Measurements from ENCODE around the gene EDAR.

The EDAR gene

GRCh38 chr2:108911807-108912628, 77.0 kb downstream of the EDAR start:
- DNase-seq (ENCODE audit: low read depth in 2 of 2, low spot score in 1 of 2): no peak

DNA sequence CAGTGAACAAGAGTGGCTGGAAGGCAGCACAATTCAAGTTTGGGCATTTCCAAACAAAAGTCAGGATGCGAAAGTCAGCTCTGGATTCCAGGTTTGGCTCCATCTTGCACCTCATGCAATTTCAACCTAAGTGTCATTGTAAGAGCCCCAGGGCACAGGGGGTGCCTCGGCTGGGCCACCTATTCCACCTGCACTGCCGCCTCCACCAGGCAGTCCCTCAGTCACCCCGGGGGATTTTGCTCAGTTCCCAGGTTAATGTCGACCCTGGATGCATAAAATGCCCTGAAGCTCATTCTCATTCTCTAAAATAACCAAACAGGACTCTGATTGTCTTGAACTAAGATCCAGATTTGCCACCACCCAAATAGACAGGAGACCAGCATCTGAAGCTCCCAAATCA, 77.6 kb downstream of the EDAR start:
- no peak for DNase-seq (ENCODE audit: low read depth in 2 of 2, low spot score in 1 of 2)

GRCh38 chr2:108910541-108911396, 78.3 kb downstream of the EDAR start:
- no peak for DNase-seq (ENCODE audit: low read depth in 2 of 2, low spot score in 1 of 2)

GRCh38 chr2:108910011-108910431, 79.0 kb downstream of the EDAR start:
- DNase-seq (ENCODE audit: low read depth in 2 of 2, low spot score in 1 of 2): no peak

DNA sequence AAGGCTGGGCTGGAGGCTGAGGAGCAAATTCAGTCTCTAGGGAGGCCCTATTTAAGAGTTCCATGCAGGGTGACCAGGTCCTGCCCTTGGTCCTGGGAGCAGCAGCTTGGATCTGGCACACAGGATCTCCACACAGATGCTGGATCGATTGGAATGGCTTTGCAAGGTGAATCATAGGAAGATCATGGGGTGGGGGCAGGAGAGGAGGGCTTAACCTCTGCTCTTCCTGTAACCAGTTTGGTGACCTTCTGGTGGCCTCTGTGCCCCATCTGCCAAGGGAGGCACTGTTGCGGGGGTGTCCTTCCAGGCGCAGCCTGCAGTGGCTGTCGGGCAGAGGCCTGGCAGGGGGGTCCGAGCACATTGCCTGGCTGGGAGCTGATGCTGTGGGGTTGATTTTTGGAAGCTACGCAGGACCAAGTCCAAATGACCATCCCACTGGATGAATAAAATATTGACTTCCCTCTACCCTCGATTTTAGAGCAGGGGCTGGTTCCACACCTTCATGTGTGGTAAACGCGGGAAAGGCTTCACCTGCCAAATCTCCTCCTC, 79.7 kb downstream of the EDAR start:
- DNase-seq (ENCODE audit: low read depth in 2 of 2, low spot score in 1 of 2): no peak

- no peak for DNase-seq (ENCODE audit: low read depth in 2 of 2, low spot score in 1 of 2)
Observed at GRCh38 chr2:108908713-108909070, 80.3 kb downstream of the EDAR start.

DNA sequence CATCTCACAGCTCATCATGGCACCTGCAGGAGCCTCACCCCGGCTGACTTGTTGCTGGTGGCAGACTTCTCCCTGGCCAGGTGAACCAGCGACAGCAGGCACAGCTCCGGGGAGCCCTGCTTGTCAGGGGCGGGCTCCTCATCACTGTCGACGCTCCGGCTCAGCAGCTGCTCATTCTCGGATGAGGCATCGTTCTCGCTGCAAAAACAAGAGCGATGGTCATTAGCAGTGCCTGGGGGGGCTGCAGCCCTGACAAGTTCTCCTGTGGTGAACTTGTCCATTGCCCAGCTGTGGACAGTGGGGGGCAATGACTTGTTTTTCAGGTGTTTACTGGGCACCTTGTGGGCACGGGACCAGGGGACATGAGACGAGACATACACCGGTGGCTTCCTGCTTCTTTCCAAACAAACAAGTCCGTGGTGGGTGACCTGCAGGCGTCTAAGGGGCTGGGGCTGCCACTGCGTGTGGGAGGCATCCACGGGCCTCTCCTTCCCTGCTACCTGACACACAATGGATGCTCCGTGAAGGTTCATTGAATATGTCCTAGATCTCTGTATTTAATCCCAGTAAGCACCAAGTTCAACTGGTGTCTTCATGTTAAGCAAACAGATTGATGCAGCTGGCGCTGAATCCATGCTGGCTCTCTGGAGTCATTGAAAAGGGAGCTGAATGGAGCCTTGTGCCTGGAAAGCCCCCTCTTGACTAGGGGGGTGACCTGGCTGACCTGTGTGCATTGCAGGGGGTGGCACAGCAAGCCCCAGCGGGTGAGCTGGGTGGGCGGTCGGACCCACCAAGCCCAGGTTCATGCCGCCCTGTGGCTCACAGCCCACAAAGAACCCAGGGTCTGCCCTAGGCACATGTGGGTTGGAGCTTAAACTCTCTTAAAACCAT, 81.0 kb downstream of the EDAR start:
- no peak for DNase-seq (ENCODE audit: low read depth in 2 of 2, low spot score in 1 of 2)

- DNase-seq (ENCODE audit: low read depth in 2 of 2, low spot score in 1 of 2): no peak
Observed at GRCh38 chr2:108906403-108907077, 82.5 kb downstream of the EDAR start.

DNA sequence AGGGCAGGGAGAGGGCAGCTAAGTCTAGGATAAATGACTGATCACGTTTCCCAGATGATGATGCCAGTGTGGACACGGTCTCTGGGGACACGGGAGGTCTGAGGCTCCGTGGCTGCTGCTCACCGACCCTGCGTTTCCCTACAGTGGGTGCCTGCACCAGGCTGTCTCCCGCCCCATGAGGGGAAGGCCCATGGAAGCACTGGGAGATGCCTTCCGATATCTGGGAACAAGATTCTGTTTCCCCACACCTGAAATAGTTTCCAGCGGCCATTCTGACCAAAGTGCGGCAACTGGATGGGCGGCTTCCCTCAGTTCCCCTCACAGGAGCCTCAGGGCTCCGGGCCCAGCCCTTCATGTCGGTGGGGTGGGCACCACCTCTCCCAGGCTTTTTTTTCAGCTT, 83.1 kb downstream of the EDAR start:
- no peak for DNase-seq (ENCODE audit: low read depth in 2 of 2, low spot score in 1 of 2)

DNA sequence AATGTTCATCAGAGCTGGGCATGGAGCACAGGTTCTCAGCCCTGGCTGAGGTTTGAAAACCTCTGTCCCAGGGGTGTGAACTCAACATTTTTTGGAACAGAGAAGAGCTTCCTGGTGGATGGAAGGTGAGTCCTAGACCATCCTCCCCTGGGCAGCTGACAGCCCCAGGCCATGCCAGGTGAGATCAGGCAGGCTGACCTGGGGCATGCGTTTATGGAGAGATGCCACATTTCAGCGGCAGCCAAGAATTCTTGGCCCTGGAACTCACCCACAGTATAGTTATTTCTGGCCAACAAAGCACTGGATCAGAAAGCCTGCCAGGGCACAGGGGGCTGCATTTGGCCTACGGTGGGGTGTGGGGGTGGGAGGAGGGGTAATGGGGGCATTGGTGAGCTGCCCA, 83.8 kb downstream of the EDAR start:
- no peak for DNase-seq (ENCODE audit: low read depth in 2 of 2, low spot score in 1 of 2)

DNA sequence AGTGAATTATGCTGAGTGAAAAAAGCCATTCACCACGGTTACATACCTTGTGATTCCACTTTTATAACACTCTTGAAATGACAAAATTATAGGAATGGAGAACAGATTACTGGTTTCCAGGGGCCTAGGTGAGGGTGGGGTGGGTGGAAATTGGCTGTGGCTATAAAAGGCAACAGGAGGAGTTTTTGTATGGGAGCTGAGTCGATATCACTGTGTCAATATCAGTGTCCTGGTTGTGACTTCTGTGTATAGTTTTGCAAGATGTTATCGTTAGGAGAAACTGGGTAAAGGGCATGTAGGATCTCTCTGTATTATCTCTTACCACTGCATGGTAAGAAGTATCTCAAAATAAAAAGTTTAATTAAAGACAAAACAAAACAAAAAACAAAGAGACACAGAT, 84.3 kb downstream of the EDAR start:
- no peak for DNase-seq (ENCODE audit: low read depth in 2 of 2, low spot score in 1 of 2)

DNA sequence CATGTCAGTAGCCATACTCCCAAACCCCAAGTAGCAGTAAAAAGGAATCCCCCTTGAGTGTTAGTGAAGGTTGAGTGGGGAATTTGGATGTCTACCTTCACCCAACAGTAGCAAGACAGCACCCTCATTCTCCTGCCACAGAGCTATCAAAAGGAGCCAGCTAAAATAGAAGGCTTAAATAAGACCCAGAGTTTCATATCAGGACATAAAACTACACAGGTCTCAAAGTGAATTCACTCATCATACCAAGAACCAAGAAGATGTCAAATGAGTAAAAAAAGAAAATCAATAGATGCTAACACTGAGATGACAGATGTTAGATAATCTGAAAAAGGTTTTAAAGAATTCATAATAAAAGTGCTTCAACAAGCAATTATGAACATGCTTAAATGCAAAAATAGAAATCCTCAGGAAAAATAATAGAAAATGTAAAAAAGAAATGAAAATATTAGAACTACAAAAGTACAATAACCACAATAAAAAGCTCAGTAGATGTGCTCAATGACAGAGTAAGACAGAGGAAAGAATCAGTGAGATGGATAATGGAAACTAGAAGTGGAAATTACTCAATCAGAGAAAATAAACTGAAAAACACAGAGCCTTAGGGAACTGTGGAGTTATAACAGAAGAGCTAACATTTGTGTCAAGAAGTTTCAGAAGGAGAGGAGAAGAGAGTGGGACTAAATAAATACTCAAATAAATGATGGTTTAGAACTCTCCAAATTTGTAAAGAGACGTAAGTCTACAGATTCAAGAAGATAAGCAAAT, 90.5 kb downstream of the EDAR start:
- DNase-seq (ENCODE audit: low read depth in 2 of 2, low spot score in 1 of 2): no peak

GRCh38 chr2:108896741-108897140, 92.3 kb downstream of the EDAR start:
- DNase-seq (ENCODE audit: low read depth in 2 of 2, low spot score in 1 of 2): no peak

GRCh38 chr2:108895188-108895587, 93.8 kb downstream of the EDAR start:
- no peak for DNase-seq (ENCODE audit: low read depth in 2 of 2, low spot score in 1 of 2)

DNA sequence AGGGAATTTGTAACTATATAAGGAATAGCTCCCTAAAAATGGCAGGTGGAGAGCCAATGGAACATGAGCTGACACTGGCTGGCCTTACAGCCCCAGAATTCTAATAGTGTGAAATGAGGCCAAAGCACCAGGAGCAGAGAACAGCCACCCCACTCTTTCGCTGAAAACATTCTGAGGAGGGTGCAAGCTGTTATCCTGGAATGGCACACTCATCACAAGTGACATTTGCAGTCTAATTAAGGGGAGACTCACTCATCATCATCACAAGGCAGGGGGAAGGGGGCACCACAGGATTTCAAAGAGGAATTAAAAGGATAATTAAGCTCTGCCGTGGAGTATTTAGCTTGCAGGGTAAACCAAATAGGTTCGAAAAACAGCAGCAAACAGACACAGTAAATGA, 94.3 kb downstream of the EDAR start:
- DNase-seq (ENCODE audit: low read depth in 2 of 2, low spot score in 1 of 2): no peak

DNA sequence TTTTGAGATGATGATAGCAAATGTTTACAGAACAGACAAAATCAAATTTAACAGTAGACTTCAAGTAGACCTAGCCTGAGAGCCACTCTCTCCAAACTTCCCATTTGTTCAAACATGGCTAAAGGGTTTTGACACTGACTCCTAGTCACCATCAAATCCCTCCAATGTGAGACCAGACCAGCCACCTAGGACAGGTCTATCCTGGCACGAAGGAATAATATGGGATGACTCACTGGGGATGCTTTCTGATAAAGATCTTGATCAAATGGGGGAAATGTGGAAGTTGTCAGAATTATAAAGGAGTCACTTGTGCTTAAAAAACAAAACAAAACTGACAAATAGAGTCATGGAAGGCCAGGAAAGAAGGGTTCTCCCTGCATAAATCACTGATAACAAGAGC, 95.7 kb downstream of the EDAR start:
- DNase-seq (ENCODE audit: low read depth in 2 of 2, low spot score in 1 of 2): no peak

DNA sequence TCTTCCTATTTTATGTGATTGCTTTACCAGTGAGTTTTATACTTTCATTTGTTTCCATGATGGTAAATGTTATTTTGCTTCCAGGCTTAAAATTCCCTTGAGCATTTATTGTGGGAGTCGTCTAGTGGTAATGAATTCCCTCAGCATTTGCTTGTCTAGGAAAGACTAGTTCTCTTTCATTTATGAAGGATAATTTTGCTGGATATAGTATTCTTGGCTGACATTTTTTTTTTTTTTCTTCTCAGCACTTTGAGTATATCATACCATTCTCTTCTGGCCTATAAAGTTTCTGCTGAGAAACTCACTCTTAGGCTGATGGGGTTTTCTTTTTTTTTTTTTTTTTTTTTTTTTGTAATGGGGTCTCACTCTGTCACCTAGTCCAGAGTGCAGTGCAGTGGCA, 99.1 kb downstream of the EDAR start:
- no peak for DNase-seq (ENCODE audit: low read depth in 2 of 2, low spot score in 1 of 2)

DNA sequence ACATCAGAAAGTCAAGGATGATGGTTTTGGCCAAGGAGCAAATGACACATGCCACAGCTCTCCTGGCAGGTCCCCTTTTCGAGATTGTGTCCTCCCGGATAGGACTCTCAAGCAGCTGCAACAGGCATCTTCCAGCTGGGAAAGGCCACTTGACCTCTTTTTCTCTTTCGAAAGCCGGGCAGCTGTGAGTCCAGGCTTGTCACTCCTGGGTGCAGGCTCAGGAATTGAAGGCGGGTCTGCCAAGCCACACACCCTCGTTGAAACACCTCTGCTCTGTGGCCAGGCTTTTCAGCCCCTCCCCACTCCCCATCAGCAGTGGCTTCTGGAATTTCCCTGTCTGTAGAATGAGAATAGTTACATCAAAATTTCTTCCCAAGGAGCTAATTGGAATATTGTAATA, 104.4 kb downstream of the EDAR start:
- no peak for DNase-seq (ENCODE audit: low read depth in 2 of 2, low spot score in 1 of 2)

- DNase-seq (ENCODE audit: low read depth in 2 of 2, low spot score in 1 of 2): no peak
Observed at GRCh38 chr2:108878276-108878675, 110.7 kb downstream of the EDAR start.

- no peak for DNase-seq (ENCODE audit: low read depth in 2 of 2, low spot score in 1 of 2)
Observed at GRCh38 chr2:108877506-108877905, 111.5 kb downstream of the EDAR start.
